Muscle of leg (tissue), 11 donors: ENCODE data around the gene CTAGE9. TPM values are rescaled to one million over a fixed set of nuclear protein-coding genes. Genes with fewer than 3 reads are reported as not detected.

Experiments used
- DNase-seq: peaks from one replicate; pipeline ENCODE4 v3.0.0; 2013
- H3K27ac ChIP-seq: one replicate; pipeline ENCODE4 v1.5.1; 2013; ENCODE audit warnings: mild to moderate bottlenecking, low read length, control low read depth
- H3K27me3 ChIP-seq: one replicate; pipeline ENCODE4 v1.6.1; 2013; ENCODE audit warnings: low read length; ENCODE audit not compliant: control insufficient read depth, insufficient read depth
- H3K36me3 ChIP-seq: one replicate; pipeline ENCODE4 v1.6.1; 2013; ENCODE audit warnings: low read length; ENCODE audit not compliant: control insufficient read depth, insufficient read depth
- H3K4me1 ChIP-seq: one replicate; pipeline ENCODE4 v1.6.1; 2013; ENCODE audit warnings: low read length; ENCODE audit not compliant: control insufficient read depth, insufficient read depth
- H3K4me3 ChIP-seq: one replicate; pipeline ENCODE4 v1.5.1; 2013; ENCODE audit warnings: low read length, control low read depth
- H3K9me3 ChIP-seq: replicated peaks from 2 replicates; pipeline ENCODE4 v1.6.1; 2013; ENCODE audit warnings: low read depth, low read length; ENCODE audit not compliant: control insufficient read depth
- WGBS: methylation state at CpG from one replicate; pipeline ENCODE4 v1.1.5; 2013; ENCODE audit warnings: missing lambda C conversion rate; ENCODE audit not compliant: insufficient coverage; 5-methylcytosine and 5-hydroxymethylcytosine counted together
- polyA plus RNA-seq, 8 donors: library from polyadenylated mRNA; unstranded; fragments of 120-200 nt; gene quantifications; one replicate each; pipeline versions ENCODE4 v1.2.1 to v1.2.3, GENCODE V29; 2013; ENCODE audit warnings: inconsistent platforms in 1 of 8, low replicate concordance in 1 of 8; ENCODE audit not compliant: insufficient read length in 8 of 8, insufficient read depth in 1 of 8
- total RNA-seq: library from RNA; stranded (reverse); fragments of 120-200 nt; gene quantifications from one replicate; pipeline ENCODE4 v1.2.4, GENCODE V29; 2013

CTAGE9 gene
- total and polyA plus RNA-seq, 9 donors: 0.17 TPM; not detected in 8

DNA sequence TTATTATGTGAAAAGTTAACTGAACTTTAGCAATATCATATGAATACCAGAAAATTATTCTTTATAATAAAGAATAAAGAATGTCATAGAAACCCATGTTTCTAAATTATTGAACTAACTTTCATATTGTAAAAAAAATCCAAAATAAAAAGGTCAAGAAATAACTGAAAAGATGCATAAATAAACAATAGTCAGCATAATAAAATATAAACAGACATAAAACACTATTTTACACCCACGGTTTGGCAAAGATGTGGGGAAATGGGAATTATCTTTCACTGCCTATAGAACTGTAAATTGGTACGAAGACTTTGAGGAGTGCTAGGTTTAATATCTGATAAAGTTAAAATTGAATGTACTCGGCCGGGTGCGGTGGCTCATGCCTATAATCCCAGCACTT, 34.7 kb upstream of the CTAGE9 start:
- no peak for DNase-seq
- no peaks in the 10 kb centered on the region for H3K36me3 ChIP-seq
- no peaks in the 10 kb centered on the region for H3K27me3 ChIP-seq
- H3K27ac ChIP-seq: no peak overlapping the region
- H3K4me3 ChIP-seq: no peak overlapping the region
- WGBS: no CpG with 5 or more reads among the region's 5 CpGs
- no peaks in the 10 kb centered on the region for H3K9me3 ChIP-seq
- H3K4me1 ChIP-seq: no peaks in the 10 kb centered on the region

DNA sequence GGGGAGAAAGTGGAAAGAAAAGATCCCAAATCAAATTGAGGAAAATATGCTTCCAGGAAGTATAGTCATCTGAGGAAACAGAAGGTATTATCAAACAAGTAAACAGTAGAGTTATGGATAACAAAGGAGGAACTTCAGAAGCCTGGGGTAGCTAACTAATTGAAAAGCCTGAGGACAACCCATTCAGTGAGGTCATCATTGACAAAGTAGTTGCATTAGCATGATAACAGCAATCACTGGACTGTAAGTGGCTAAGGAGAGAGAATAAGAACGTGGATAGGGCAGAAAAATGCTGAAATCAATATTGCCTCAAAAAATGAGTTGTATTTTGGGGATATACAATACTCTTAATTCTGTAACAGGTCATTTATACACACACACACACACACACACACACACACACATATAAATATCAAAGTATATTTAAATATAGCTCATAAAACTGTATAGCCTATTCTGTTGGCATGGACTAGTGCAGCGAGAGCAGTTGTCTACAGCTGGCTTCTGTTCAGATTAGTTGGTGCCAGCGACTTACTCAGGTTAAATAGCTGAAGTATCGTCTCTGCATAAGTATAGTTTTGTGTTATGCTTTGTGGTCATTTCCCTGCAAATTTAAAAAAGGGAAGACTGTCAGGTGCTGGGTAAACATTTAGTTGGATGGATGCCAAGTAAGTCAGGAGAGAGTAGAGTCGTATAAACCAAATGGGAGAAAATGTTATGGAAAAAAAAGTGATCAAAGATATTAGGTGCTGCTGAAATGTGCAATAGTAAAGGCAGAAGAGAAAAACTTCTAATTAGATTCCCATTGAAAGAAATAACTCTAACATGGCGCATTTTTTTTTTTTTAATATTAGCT, 33.8 kb upstream of the CTAGE9 start:
- H3K27ac ChIP-seq: no peak overlapping the region
- no peaks in the 10 kb centered on the region for H3K27me3 ChIP-seq
- no peaks in the 10 kb centered on the region for H3K9me3 ChIP-seq
- H3K4me1 ChIP-seq: no peaks in the 10 kb centered on the region
- H3K4me3 ChIP-seq: no peak overlapping the region
- 77% methylated on average over 3 of the region's 6 CpGs for WGBS
- H3K36me3 ChIP-seq: no peaks in the 10 kb centered on the region
- DNase-seq: no peak

DNA sequence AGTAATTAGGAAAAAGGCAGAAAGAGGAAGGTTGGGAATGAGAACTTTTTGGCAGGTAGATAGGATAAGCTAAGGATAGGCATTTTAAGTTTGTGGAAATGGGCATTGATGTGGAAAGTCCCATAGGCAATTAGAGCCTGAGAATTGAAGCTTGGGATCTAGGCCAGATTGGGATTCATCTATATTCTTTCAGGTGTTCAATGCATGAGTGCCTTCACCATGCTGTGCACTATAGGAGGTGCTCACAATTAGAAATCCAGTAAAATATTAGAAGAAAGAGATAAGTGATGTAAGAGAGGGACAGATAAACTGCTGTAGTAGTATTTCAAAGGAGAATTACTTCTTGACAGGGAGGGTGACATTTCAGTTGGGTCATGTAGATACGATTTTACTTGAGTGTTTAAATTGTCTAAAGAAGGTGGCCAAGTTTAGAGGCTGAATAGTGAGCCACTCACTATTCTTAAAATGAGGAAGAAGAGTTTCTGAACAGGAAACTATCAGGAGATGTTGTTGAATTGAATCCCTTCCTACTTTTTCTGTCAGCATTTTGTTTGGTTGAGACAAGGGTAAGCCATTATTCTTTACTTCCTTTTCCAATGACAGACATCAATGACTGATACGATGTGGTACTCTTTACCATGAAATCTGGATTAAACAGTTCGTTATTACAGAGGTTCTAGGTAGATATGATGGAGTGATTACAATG, 31.0 kb upstream of the CTAGE9 start:
- Histone ChIP-seq H3K9me3 (no peaks in the 10 kb centered on the region), H3K36me3 (no peaks in the 10 kb centered on the region), H3K4me3 (no peak overlapping the region), H3K4me1 (no peaks in the 10 kb centered on the region), H3K27ac (no peak overlapping the region), H3K27me3 (no peaks in the 10 kb centered on the region)
- WGBS: no CpG with 5 or more reads among the region's 3 CpGs
- no peak for DNase-seq

DNA sequence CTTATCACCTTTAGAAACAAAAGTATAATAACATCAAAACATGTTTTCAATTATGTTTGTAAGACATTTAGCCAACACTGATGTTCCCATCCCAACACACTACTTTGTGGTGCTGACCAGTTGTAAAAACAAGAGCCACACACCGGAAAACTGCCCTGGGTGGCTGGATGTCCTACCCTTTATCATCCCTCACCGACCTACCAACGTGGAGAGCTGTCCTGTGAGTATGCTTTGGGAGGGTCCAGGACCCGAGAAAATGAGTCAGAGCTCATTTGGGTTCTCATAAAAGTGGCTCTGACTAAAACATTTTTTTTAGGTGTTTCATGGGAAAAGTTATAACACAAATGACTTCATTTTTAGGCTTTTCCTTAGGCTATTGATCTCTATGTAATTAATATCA, 29.3 kb upstream of the CTAGE9 start:
- WGBS: no CpG with 5 or more reads among the region's 4 CpGs
- Histone ChIP-seq H3K9me3 (no peaks in the 10 kb centered on the region), H3K4me3 (no peak overlapping the region), H3K27me3 (no peaks in the 10 kb centered on the region), H3K4me1 (no peaks in the 10 kb centered on the region), H3K27ac (no peak overlapping the region), H3K36me3 (no peaks in the 10 kb centered on the region)
- no peak for DNase-seq

DNA sequence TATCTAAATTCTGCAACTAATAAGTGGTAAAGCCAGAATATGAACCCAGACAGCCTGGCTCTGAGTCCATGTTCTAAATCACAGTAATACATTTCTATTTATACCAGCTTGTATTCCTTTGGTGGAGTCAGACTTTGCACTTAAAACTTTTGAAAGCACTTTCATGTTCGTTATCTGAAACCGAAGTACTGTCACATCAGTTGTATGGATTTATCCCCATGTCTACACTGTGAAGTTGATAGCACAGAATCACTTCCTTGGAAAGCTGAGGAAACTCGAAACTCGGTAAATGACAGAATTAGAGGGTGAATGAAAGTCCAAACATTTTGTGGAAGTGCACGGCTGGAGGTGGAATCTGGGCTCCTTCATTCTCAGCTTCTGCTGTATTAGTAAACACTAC, 28.3 kb upstream of the CTAGE9 start:
- WGBS: 100% methylated on average over 2 of the region's 5 CpGs
- Histone ChIP-seq H3K27me3 (no peaks in the 10 kb centered on the region), H3K4me1 (no peaks in the 10 kb centered on the region), H3K27ac (no peak overlapping the region), H3K4me3 (no peak overlapping the region), H3K9me3 (no peaks in the 10 kb centered on the region), H3K36me3 (no peaks in the 10 kb centered on the region)
- DNase-seq: no peak

DNA sequence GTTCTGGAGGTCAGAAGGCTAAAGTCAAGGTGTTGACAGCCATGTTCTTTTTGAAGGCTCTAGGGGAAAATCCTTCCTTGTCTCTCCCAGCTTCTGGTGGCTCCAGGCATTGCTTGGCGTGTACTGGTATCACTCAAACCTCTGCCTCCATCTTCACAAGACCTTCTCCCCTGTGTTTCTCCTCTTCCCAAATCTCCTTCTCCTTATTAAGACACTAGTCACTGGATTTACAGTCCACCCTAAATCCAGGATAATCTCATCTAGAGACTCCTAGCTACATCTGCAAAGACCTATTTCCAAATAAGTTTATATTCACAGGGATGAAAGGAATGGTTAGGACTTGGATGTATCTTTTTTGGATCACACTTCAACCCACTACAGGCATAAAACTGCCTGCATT, 26.0 kb upstream of the CTAGE9 start:
- Histone ChIP-seq H3K27me3 (no peaks in the 10 kb centered on the region), H3K27ac (no peak overlapping the region), H3K4me3 (no peak overlapping the region), H3K9me3 (no peaks in the 10 kb centered on the region), H3K36me3 (no peaks in the 10 kb centered on the region), H3K4me1 (peaks cover 4% of the 10 kb centered on the region)
- 73% methylated on average over 1 of the region's 1 CpG for WGBS
- DNase-seq: no peak

DNA sequence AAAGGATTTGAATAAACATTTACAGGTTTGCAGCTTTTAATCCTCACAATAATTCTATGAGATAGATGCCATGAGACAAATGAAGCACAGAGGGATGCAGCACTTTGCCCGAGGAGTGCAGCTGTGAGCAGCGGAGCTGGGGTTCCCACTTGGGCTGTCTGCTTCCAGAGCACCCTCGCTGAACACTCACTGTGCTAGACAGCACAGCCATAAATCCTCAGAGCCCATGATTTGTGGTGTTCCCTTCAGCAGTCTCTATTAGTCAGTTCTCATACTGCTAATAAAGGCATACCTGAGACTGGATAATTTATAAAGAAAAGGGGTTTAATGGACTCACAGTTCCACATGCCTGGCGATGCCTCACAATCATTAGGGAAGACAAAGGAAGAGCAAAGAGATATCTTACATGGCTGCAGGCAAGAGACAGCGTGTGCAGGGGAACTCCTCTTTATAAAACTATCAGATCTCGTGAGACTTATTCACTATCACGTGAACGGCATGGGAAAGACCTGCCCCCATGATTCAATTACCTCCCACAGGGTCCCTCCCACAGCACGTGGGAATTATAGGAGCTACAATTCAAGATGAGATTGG, 25.3 kb upstream of the CTAGE9 start:
- H3K4me1 ChIP-seq: peaks cover 4% of the 10 kb centered on the region
- DNase-seq: no peak
- no peaks in the 10 kb centered on the region for H3K27me3 ChIP-seq
- no peaks in the 10 kb centered on the region for H3K9me3 ChIP-seq
- 66% methylated on average over 5 of the region's 9 CpGs for WGBS
- no peaks in the 10 kb centered on the region for H3K36me3 ChIP-seq
- H3K27ac ChIP-seq: no peak overlapping the region
- no peak overlapping the region for H3K4me3 ChIP-seq

DNA sequence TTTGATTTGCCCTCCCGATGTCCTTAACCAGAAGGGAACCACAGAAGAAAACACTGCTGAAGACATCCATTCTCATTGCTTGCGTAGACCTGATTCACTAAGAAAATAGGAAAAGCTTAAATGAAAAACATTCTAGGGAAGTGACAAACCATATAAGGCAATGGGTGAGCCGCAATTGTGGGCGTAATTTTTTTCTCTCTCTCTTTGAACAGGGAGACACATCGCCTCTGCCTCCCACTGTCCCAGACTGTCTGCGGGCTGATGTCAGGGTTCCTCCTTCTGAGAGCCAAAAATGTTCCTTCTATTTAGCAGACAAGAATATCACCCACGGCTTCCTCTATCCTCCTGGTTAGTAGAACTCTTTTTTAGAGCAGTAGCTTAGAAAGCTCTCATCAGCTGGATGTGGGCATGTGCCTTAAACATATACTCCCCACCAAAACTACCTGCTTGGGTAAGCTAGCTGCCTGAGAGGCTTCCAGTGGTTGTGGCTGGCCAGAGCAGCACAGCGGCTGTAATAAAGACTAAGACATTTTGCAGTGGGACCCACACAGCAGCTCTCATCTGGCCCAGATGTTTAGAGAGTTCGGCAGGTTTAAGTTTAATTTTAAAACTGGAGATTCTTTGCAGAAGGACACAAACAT, 22.7 kb upstream of the CTAGE9 start:
- no peaks in the 10 kb centered on the region for H3K27me3 ChIP-seq
- peaks cover 4% of the 10 kb centered on the region for H3K4me1 ChIP-seq
- H3K27ac ChIP-seq: no peak overlapping the region
- no peaks in the 10 kb centered on the region for H3K9me3 ChIP-seq
- DNase-seq: peak; percentile 30
- no peak overlapping the region for H3K4me3 ChIP-seq
- H3K36me3 ChIP-seq: no peaks in the 10 kb centered on the region
- 60% methylated on average over 2 of the region's 9 CpGs for WGBS

DNA sequence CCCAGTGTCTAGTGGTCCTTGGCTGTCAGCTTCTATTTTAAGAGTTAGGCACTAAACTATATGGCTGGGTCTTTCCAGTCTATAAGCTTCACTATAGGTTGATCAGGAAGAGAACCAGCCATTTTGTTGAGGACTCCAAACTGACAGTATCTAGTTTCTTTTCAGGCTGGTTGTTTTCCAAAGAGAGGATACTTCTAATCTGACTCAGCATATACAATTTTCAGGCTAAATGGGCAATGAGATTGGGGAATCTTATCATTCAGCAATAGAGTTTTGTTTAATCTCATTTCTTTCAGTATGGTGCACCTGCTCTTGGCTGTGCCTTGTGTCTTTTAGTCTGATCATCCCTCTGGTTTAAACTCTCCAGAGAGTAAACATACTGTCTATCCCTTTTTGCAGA, 20.4 kb upstream of the CTAGE9 start:
- H3K27me3 ChIP-seq: no peaks in the 10 kb centered on the region

DNA sequence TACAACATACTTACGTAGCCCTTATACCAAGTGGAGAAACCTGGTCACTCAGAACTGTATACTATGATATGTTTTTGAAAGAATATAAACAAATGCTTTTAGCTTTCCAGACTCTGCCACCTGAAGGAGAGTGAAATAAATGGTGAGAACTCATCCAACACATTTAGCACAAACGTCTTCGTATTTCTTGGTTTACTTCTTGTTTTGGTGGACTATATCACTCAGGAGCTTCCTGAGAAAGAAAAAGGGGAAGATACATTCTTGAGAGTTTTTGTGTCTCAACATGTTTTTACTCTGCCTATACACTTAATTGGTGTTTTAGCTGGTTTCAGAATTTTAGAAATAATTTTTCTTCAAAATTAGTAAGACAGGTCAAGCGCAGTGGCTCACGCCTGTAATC, 19.4 kb upstream of the CTAGE9 start:
- Histone ChIP-seq H3K36me3 (no peaks in the 10 kb centered on the region), H3K4me1 (peaks cover 4% of the 10 kb centered on the region), H3K27me3 (no peaks in the 10 kb centered on the region), H3K27ac (no peak overlapping the region), H3K4me3 (no peak overlapping the region), H3K9me3 (no peaks in the 10 kb centered on the region)
- WGBS: 100% methylated on average over 2 of the region's 5 CpGs
- no peak for DNase-seq

More for the DNA sequence above, 20.4 kb upstream of the CTAGE9 start:
- Histone ChIP-seq H3K36me3 (no peaks in the 10 kb centered on the region), H3K4me3 (no peak overlapping the region), H3K4me1 (peaks cover 4% of the 10 kb centered on the region), H3K27ac (no peak overlapping the region), H3K9me3 (no peaks in the 10 kb centered on the region)
- no peak for DNase-seq
